ENCODE data around the gene GABRB3.

GABRB3 gene

DNA sequence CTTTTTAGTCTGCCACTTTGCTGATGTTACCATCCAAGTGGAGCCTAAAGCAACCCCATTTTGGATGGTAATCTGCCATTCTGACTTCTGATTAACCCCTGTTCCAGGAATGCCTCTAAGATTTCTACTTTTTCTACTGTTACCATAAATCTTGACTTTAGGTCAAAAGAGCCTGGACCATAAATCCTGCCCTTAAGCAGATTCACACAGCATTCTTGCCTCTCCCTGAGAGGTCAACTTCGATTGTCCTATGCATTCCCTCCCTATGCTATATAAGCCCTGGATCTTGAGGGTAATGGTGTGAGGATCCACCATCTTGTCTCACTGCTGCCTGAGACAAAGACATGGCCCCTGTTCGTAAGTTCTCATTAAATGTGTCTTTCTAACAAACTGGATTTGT lies 177.3 kb downstream of the GABRB3 start:
- TF ChIP-seq, protein P1, sequence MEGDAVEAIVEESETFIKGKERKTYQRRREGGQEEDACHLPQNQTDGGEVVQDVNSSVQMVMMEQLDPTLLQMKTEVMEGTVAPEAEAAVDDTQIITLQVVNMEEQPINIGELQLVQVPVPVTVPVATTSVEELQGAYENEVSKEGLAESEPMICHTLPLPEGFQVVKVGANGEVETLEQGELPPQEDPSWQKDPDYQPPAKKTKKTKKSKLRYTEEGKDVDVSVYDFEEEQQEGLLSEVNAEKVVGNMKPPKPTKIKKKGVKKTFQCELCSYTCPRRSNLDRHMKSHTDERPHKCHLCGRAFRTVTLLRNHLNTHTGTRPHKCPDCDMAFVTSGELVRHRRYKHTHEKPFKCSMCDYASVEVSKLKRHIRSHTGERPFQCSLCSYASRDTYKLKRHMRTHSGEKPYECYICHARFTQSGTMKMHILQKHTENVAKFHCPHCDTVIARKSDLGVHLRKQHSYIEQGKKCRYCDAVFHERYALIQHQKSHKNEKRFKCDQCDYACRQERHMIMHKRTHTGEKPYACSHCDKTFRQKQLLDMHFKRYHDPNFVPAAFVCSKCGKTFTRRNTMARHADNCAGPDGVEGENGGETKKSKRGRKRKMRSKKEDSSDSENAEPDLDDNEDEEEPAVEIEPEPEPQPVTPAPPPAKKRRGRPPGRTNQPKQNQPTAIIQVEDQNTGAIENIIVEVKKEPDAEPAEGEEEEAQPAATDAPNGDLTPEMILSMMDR (IDR thresholded peaks at IDR 0.05) = no peak

DNA sequence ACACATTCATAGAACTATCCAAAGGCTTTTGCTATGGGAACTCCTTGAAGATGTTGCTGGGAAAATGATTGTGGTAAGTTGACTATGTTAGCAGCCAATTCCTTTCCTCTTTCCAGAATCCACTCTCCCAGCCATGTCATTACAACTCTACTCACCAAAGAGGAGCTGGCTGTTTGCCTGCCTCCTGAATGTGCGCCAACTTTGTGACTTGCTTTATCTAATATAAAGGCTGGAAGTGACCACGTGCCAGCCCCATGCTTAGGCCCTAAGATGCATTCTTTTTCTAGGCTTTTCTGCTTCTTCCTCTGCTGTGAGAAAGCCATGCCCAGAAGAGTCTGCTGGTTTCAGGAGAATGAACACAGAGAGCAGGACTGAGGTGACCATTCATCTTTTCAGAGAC lies 182.2 kb downstream of the GABRB3 start:
- TF ChIP-seq, protein P1 (IDR thresholded peaks at IDR 0.05) = no peak

DNA sequence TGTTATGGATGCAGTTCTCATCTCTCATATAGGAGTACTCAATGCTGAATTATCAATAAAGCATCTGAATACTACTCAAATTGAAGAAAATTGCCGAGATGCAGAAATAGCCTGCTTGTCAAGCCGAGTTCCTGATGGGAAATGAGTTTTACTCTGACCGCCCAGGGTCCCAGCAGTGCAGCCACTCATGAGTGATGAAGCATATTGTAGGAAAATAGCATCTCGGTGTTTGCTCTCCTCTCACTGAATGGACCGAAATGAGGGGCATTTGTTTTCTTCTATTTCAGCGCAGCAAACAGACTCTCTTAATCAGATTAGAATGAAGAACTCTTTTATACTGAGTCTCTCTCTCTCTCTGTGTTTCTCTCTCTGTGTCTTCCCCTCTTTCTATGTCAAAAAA lies 190.0 kb downstream of the GABRB3 start:
- TF ChIP-seq, protein P1 (IDR thresholded peaks at IDR 0.05) = no peak

DNA sequence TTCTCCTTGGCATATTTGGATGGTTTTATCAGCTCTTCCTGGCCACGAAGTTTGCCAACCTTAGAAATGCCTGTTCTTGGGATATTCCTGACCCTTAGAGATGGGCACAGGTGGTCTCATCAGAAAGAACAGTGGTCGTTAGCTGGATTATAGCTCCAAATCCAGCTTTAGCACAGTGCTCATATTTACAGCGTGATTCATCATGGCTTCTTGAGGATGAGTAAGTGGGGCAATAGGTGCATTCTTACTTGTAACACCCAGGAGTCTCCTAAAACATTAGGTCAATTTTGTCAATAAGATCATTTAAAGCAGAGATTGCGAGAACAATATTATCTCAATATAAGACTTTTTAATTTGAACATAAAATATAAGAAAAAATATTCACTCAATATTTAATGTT lies 191.9 kb downstream of the GABRB3 start:
- TF ChIP-seq, protein P1 (IDR thresholded peaks at IDR 0.05) = no peak

DNA sequence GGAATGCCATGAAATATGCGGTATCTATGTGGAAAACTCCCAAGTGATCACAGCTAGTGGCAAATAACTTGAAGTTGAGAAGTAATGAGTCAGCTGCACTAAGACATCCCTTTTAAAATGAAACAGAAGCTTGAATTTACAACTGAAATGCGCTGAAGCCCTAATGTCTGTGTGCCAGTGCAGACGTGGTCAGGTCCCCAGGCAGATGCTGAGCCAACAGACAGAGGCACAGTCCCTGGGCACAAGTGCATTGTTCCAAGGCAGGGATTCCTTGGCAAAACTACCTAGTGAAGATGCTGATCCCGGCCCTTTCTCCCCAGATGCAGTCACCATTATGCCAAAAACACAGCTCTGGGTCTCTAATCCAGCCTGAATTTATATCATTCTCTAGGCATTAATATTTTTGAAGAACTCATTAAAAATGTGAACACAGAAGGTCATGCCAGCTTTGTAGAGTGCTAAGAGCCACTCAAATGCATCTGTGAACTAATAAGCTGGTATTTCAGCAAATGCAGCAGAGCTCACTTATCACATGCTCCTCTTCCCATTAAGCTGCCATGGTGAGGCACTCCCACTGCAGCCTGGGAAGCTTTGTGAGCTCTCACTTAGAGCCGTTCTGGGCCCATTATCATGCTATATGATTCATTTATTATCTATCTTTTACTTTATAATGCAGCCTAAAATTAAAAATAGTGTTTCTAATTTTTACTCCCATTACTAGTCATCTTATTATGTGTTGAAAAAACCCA lies 200.1 kb downstream of the GABRB3 start:
- TF ChIP-seq, protein P1 (IDR thresholded peaks at IDR 0.05) = no peak

DNA sequence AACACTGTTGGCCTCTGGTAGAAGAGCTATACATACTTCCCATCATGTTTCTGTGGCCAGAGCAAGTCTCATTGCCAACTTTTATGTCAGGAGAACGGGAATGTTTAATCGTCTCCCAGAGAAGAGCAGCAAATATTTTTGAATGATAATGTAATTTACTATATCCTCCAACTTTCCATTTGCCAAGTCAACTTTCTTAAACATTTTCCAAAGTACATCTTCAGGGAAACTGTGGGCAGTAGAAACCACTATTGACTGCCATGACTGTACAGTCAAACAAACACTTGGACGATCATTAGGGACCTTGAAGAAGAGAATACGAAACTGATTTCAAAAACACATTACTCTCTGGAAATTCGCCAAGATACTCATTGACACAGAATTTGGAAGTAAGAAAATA lies 201.5 kb downstream of the GABRB3 start:
- TF ChIP-seq, protein P1 (IDR thresholded peaks at IDR 0.05) = no peak

DNA sequence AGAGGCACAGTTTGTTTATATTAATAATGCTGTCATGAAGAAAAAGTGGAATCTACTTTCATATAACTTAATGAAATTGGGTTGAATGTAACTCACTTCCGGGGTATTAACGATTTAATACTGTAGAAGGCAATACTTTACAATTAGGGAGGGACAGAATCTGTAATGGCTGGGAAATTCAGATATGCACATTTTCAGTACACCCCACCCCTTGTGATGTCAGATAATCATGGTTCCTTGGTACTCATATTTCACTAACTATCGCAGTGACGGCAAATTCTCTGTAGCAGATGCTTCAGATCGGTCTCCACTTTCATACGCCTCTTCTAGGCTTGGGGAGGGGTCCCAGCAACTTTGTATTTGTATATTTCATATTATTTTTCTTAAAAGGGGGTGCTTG lies 207.3 kb downstream of the GABRB3 start:
- TF ChIP-seq, protein P1 (IDR thresholded peaks at IDR 0.05) = no peak

DNA sequence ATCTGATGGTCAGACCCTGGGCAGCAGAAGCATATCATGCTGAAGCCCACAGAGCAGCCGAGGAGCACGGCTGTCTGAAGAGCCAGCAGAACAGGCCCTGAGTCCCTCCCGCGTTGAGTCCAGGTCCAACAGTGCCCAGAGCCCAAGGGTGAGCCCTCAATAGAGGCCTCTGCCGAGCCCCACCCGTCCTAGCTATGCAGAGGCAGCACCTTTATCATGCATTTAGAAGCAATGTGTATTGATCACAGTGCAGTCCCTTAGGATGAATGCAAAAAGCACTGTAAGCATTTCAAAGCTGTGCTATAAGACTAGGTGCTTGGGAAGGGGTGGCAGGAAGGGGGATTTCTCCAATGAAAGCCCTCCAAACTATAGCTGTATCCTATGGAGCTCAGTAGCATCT lies 208.5 kb downstream of the GABRB3 start:
- TF ChIP-seq, protein P1 (IDR thresholded peaks at IDR 0.05) = no peak

Measured in LNCAP (cell line).